Ammon's horn (tissue), 1 donor: ENCODE measurements around the gene ZNF672.

Source experiments
- DNase-seq: peaks from one replicate; pipeline ENCODE4 v3.0.0-alpha.2; 2016; ENCODE audit warnings: low spot score

The ZNF672 gene

GRCh38 chr1:248890549-248891498 is 52.8 kb downstream of the ZNF672 start:
- no peak for DNase-seq

DNA sequence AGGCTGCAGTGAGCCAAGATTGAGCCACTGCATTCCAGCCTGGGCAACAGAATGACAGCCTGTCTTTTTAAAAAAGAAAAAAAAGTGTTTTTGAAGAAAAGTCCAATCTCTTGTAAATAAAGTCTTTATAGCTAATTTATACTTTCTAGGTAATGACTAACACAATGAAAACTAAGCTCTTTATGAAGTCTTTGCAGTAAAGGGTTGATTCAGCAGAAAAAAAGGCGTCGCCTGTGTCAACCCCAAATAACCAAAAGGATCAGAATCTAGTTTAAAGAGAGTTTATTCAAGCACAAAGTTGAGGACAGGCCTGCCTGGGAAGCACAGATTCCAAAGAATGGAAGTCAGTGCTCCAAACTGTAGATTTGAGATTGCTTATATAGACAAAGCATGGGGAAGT is 53.7 kb downstream of the ZNF672 start:
- no peak for DNase-seq

DNA sequence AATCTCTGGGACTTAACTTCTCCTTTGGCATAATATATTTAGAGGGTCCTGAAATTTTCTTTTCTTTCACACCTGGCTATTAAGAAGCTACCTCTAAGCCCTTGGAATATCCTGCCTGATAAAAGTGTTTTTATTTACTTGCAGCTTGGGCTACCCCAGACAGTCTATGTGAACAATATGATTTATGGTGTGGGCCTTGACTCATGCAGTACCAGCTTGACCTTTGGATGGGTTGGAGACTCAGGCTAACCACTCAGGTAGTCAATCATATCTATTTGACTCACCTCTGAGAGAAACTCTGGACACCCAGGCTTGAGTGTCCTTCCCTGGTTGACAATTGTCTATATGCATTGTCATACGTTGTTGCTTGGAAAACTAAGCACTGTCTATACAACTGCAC is 54.6 kb downstream of the ZNF672 start:
- DNase-seq, result no peak

DNA sequence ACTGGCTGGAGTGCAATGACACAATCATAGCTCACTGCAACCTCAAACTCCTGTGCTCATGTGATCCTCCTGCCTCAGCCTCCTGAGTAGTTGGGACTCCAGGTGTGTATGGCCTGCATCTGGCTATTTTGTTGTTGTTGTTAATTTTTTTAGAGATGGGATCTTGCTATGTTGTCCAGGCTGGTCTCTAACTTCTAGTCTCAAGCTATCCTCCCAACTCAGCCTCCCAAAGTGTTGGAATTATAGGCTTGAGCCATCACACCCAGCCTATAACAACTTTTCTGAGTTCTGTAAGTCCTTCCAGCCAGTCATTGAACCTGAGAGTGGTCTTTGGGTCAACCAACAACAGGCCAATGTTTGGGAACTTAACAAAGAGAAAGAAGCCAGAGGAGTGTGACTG is 56.8 kb downstream of the ZNF672 start:
- DNase-seq, result no peak

- DNase-seq, result no peak
Measured at GRCh38 chr1:248897412-248898337, 59.7 kb downstream of the ZNF672 start.
